ENCODE measurements around the gene FOXRED1.

The FOXRED1 gene

DNA sequence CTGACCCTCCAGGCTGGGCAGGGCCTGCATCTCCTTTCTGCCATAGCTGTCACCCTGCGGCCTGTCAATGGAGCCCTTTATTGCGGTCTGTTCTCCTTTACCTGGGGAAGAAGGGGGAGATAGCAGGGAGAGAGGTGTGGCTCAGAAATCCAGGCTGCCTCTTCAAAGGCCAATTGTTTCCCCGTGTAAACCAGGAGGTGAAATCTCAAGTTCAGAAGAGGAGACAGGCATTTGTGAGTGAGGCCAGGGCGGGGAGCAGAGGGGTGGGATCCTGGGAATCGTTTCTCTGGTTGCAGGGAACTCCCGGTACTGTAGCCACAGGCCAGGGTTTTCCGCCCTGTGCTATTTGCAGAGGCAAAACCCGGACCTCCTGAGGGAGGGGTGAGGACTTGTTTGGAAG lies 44.0 kb downstream of the FOXRED1 start:
- DNase-seq, result no peak

- no peak for DNase-seq
Observed at GRCh38 chr11:126313826-126314225, 44.9 kb downstream of the FOXRED1 start.

GRCh38 chr11:126317432-126317755 lies 48.4 kb downstream of the FOXRED1 start:
- no peak for DNase-seq

DNA sequence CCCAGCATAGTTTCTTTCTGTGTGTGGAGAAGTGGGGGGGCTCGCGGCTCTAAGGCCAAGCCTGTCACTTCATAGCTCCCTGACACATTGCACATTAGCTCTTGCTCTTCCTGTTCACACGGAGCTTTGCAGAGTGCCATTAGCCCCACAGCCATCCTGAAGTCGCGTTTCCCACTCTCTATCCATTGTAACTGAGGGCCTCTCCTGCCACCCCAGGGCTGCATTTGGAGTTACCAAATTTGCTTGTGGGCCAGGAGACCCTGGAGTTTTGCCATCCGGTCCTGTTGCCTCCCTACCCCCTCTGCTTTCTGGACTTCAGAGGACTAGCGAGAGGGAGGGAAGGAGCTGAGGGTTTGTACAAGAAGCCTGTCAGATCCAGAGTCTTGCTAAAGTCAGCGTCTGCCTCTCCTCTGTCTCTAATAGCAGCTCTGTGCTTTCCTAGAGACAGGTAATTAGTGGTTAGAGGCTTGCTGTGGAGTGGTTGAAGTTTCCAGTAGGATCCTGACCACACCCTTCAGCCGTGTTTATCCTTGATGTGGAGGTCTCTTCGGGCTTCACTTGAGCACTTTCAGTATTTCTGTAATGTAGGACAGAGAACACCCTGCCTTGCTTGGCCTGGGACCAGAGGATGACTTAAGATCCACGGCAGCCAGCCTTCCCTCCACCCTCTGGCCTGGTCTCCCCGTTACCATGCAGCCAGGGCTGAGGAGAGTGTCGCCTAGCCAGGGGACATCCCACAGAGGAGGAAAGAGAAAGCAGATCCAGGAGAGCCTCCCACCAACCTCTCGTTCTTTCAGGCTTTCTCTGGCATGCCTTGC lies 49.0 kb downstream of the FOXRED1 start:
- DNase-seq, result no peak

DNA sequence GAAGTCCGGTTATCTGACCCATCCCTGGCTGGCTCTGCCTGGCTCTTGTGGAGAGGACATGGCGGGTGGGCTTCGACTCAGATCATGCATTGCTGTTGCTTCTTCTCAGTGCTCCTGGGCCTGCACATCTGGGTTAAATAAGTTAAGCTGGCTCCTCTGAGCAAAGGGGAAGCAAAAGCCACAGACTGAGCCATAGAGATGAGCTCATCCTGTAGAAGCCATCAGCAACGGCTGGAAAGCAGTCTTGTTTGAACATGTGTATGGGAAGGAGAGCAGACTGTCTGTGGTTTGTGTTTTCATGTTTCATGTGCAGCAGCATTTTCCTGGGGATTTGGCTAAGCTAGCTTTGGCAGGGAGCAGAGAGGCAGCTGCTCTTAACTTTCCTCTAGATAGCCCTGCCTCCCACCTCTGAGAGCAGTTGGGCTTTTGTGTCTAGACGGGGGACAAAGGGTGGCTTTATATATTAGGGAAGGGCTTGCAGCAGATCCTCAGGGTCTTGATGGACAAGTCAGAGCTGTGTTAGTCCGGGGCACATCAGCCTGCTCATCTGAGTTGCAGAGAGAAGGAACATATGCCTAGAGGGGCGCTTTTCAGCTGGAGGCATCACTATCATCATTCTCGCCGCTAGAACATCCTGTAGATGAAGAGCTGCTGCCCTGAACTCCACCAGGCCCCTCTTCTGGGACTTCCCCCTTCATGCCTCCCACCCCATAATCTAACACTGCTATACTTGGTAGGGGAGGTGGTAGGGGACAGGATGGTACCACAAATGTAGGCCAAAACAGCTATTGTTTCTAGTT lies 49.8 kb downstream of the FOXRED1 start:
- no peak for DNase-seq

DNA sequence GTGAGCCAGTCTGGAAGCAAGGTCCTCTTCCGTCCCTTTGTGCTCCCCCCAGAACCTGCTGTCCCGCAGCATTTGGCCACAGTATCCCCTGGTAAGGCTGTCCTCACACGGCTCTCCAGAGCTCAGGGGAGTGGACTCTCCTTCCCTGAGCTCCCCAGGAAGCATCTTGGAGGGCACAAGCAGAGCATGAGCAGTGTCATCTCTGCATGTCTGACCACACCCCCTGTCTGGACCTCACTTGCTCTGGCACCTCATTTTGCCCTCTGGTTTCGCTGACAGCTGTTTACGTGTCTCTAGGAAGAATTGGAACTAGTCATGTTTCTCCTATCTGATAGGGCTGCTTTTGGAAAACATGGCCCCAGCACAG lies 50.4 kb downstream of the FOXRED1 start:
- no peak for DNase-seq

DNA sequence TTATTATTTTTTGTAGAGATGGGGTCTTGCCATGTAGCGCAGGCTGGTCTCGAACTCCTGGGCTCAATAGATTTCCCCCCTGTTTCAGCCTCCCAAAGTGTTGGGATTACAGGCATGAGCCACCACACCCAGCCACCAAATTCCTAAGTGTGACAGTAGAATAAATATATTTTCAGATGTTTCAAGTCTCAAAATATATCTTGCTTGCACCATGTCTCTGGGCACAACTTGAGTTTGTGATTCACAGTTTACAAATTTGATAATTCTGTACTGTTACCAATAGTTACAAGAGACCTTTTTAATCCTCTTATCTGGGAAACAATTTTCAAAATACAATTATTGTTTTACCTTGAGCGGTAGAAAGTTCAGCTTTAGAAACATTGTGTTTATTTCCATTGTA lies 54.0 kb downstream of the FOXRED1 start:
- DNase-seq, result no peak

- DNase-seq, result no peak
Observed at GRCh38 chr11:126327281-126328000, 58.5 kb downstream of the FOXRED1 start.
